Measurements from ENCODE around the gene OR13C3.

DNA sequence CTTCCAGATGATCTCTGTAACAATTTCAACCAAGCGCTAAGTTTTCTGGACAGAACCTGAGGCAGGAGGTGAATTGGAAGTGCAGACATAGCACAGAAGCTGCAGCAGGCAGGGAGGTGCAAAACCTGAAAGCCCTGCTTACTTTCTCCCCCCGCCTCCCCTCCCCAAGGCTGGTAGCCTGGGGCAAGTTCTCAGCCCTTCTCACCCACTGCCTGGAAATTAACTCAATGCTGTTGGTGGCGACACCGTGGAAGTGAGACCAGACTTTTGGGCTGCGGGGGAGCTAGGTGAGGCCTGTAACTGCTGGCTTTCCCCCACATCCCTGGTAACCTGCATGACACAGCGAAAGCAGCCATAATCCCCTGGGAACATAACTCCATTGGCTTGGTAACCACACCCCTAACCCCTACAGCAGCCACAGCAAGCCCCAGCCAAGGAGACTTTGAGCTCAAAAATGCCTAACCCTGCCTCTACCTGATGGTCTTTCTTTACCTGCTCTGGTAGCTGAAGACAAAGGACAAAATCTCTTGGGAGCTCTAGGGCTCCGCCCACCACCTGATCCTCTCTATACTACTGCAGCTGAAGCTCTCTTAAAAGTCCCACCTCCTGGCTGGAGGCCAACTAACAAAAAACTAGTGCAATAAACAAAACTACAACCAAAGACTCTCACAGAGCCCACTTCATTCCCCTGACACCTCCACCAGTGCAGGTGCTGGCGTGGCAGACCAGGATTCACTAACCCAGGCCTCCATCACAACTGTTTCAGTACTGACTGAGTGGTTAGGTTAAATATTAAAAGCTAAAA, 20.4 kb upstream of the OR13C3 start:
- TF ChIP-seq CTCF (IDR thresholded peaks at IDR 0.05) (no peak), POLR2A (IDR thresholded peaks at IDR 0.05) (no peak)

All from testis (tissue), 2 donors.